IMR-90 (cell line): ENCODE data around the gene PRKAG1. TPM values are rescaled to one million over a fixed set of nuclear protein-coding genes. Genes with fewer than 3 reads are reported as not detected.
A peak's percentile ranks its signal among the peaks of the same experiment; 100 is the strongest.

ENCODE experiments used
- ATAC-seq: fragments of 200-7000 bp; cut with Tn5 transposase; 2 replicates; pipeline ENCODE4 v1.9.1; 2020; ENCODE audit warnings: low read depth, mild to moderate bottlenecking, moderate library complexity
- BruUV-seq: library from RNA; stranded (reverse); fragments of 400-500 nt; replicated peaks from 2 replicates; lab custom pipeline; 2021; lab: Mats Ljungman, UMichigan
- CTCF ChIA-PET: fragments of 300-600 bp; formaldehyde crosslinking; extraction: SDS; loops from one replicate; lab custom pipeline; 2021; ENCODE audit warnings: antibody characterized with exemption; lab: Yijun Ruan, JAX
- POLR2A ChIA-PET: fragments of 300-600 bp; sonication (Branson Sonifier 250); formaldehyde crosslinking; loops from one replicate; lab custom pipeline; 2022; ENCODE audit warnings: antibody characterized with exemption; ENCODE audit not compliant: unreplicated experiment; lab: Charles Lee
- DNase-seq: peaks from one replicate; pipeline ENCODE4 v3.0.0; 2013
- H2AFZ ChIP-seq: replicated peaks from 2 replicates; pipeline ENCODE3; 2013; ENCODE audit warnings: low read length, mild to moderate bottlenecking; ENCODE audit not compliant: poor library complexity
- H2AK5ac ChIP-seq: 2 replicates; pipeline ENCODE4 v1.6.1; 2013; ENCODE audit warnings: low read depth, low read length, inconsistent platforms
- H2AK9ac ChIP-seq: replicated peaks from 2 replicates; pipeline ENCODE3; 2013; ENCODE audit warnings: mild to moderate bottlenecking, low read depth, low read length, moderate library complexity; ENCODE audit not compliant: poor library complexity
- H2BK120ac ChIP-seq: 2 replicates; pipeline ENCODE4 v1.6.1; 2013; ENCODE audit warnings: low read depth, low read length, inconsistent platforms
- H2BK15ac ChIP-seq: 3 replicates; pipeline ENCODE4 v1.6.1; 2013; ENCODE audit warnings: low read depth, low read length, inconsistent platforms
- H2BK20ac ChIP-seq: 2 replicates; pipeline ENCODE4 v1.6.1; 2013; ENCODE audit warnings: low read depth, mild to moderate bottlenecking, inconsistent platforms, low read length, moderate library complexity
- H2BK5ac ChIP-seq: 2 replicates; pipeline ENCODE4 v1.6.1; 2013; ENCODE audit warnings: mild to moderate bottlenecking, low read depth, low read length, inconsistent platforms; ENCODE audit not compliant: poor library complexity, severe bottlenecking
- H3K14ac ChIP-seq: replicated peaks from 2 replicates; pipeline ENCODE4 v1.6.1; 2013; ENCODE audit warnings: low read depth, low read length, inconsistent platforms
- H3K18ac ChIP-seq: 2 replicates; pipeline ENCODE4 v1.6.1; 2013; ENCODE audit warnings: low read depth, low read length, control low read depth
- H3K23ac ChIP-seq: 2 replicates; pipeline ENCODE4 v1.6.1; 2013; ENCODE audit warnings: low read depth, low read length, inconsistent platforms
- H3K27ac ChIP-seq: 2 replicates; pipeline ENCODE4 v1.5.1; 2013; ENCODE audit warnings: mild to moderate bottlenecking, control low read depth, low read length; ENCODE audit not compliant: insufficient read depth
- H3K27me3 ChIP-seq: 2 replicates; pipeline ENCODE4 v1.6.1; 2013; ENCODE audit warnings: low read length; ENCODE audit not compliant: control insufficient read depth, insufficient read depth
- H3K36me3 ChIP-seq: 2 replicates; pipeline ENCODE4 v1.6.1; 2013; ENCODE audit warnings: low read length, mixed read lengths; ENCODE audit not compliant: control insufficient read depth, insufficient read depth
- H3K4ac ChIP-seq: 2 replicates; pipeline ENCODE4 v1.6.1; 2013; ENCODE audit warnings: low read depth, low read length, inconsistent platforms
- H3K4me1 ChIP-seq: 2 replicates; pipeline ENCODE4 v1.6.1; 2013; ENCODE audit warnings: low read length, mixed read lengths; ENCODE audit not compliant: control insufficient read depth, insufficient read depth
- H3K4me2 ChIP-seq: 2 replicates; pipeline ENCODE4 v1.6.1; 2013; ENCODE audit warnings: low read depth, mild to moderate bottlenecking, control low read depth, low read length, moderate library complexity
- H3K4me3 ChIP-seq: 2 replicates; pipeline ENCODE4 v1.5.1; 2013; ENCODE audit warnings: low read depth, mild to moderate bottlenecking, control low read depth, low read length, moderate library complexity; ENCODE audit not compliant: insufficient read depth
- H3K56ac ChIP-seq: 2 replicates; pipeline ENCODE4 v1.6.1; 2013; ENCODE audit warnings: low read length, inconsistent platforms; ENCODE audit not compliant: insufficient read depth; ENCODE audit errors: extremely low read depth
- H3K79me1 ChIP-seq, 2 experiments: 2 replicates each; pipeline ENCODE4 v1.6.1; 2013; ENCODE audit warnings: low read length in 2 of 2, inconsistent platforms in 1 of 2, low read depth in 1 of 2
- H3K9ac ChIP-seq: 2 replicates; pipeline ENCODE4 v1.6.1; 2013; ENCODE audit warnings: low read depth, low read length, control low read depth
- H3K9me1 ChIP-seq: 2 replicates; pipeline ENCODE4 v1.6.1; 2013; ENCODE audit warnings: low read length, inconsistent platforms; ENCODE audit not compliant: insufficient read depth
- H3K9me3 ChIP-seq: 2 replicates; pipeline ENCODE4 v1.6.1; 2013; ENCODE audit warnings: low read length; ENCODE audit not compliant: control insufficient read depth, insufficient read depth
- H4K20me1 ChIP-seq: 2 replicates; pipeline ENCODE4 v1.6.1; 2013; ENCODE audit warnings: low read length, inconsistent platforms; ENCODE audit not compliant: insufficient read depth
- H4K5ac ChIP-seq: 2 replicates; pipeline ENCODE4 v1.6.1; 2013; ENCODE audit warnings: mild to moderate bottlenecking, low read depth, low read length, control low read depth
- H4K8ac ChIP-seq, 2 experiments: 2 replicates each; pipeline ENCODE4 v1.6.1; 2013; ENCODE audit warnings: low read depth in 2 of 2, low read length in 2 of 2, control low read depth in 1 of 2, inconsistent platforms in 1 of 2
- H4K91ac ChIP-seq: 2 replicates; pipeline ENCODE4 v1.6.1; 2013; ENCODE audit warnings: low read depth, low read length, inconsistent platforms; ENCODE audit not compliant: insufficient read depth
- BHLHE40 ChIP-seq: fragments of 150-350 bp; IDR thresholded peaks from 2 replicates; pipeline ENCODE4 v1.6.1; 2016; ENCODE audit warnings: mild to moderate bottlenecking, low read depth, low read length
- CEBPB ChIP-seq: IDR thresholded peaks from 2 replicates; pipeline ENCODE4 v1.6.1; 2012; ENCODE audit warnings: low read depth, low read length, improper control_type of control experiment
- CHD1 ChIP-seq: IDR thresholded peaks from 2 replicates; pipeline ENCODE4 v1.6.1; 2012; ENCODE audit warnings: low read depth, low read length, improper control_type of control experiment
- FOS ChIP-seq: fragments of 150-350 bp; IDR thresholded peaks from 2 replicates; pipeline ENCODE4 v1.6.1; 2016; ENCODE audit warnings: low read depth, low read length
- MAFK ChIP-seq: IDR thresholded peaks from 2 replicates; pipeline ENCODE4 v1.6.1; 2012; ENCODE audit warnings: low read depth, low read length, improper control_type of control experiment
- MAZ ChIP-seq: IDR thresholded peaks from 2 replicates; pipeline ENCODE4 v1.6.1; 2012; ENCODE audit warnings: low read depth, mild to moderate bottlenecking, low read length, improper control_type of control experiment, moderate library complexity, borderline replicate concordance
- MXI1 ChIP-seq: IDR thresholded peaks from 2 replicates; pipeline ENCODE4 v1.6.1; 2012; ENCODE audit warnings: low read depth, mild to moderate bottlenecking, low read length, moderate library complexity, borderline replicate concordance
- NFE2L2 ChIP-seq: fragments of 150-350 bp; IDR thresholded peaks from 2 replicates; pipeline ENCODE4 v1.6.1; 2016; ENCODE audit warnings: low read depth, mild to moderate bottlenecking, low read length
- POLR2A ChIP-seq: IDR thresholded peaks from 2 replicates; pipeline ENCODE4 v1.6.1; 2012; ENCODE audit warnings: mild to moderate bottlenecking, low read depth, low read length
- RAD21 ChIP-seq: IDR thresholded peaks from 2 replicates; pipeline ENCODE4 v1.6.1; 2012; ENCODE audit warnings: low read length, improper control_type of control experiment
- RCOR1 ChIP-seq: IDR thresholded peaks from 2 replicates; pipeline ENCODE4 v1.6.1; 2012; ENCODE audit warnings: mild to moderate bottlenecking, low read length, improper control_type of control experiment; ENCODE audit not compliant: insufficient replicate concordance
- RFX5 ChIP-seq: IDR thresholded peaks from 2 replicates; pipeline ENCODE4 v1.8.0; 2012; ENCODE audit warnings: low read depth, mild to moderate bottlenecking, low read length, moderate library complexity
- SMC3 ChIP-seq: fragments of 150-350 bp; IDR thresholded peaks from 2 replicates; pipeline ENCODE4 v1.6.1; 2016; ENCODE audit warnings: low read depth, mild to moderate bottlenecking, antibody characterized with exemption, low read length, moderate library complexity
- WGBS, 2 experiments: methylation state at CpG; one replicate each; pipeline versions ENCODE4 v1.1.5 to v1.1.7; 2013; ENCODE audit warnings: missing lambda C conversion rate in 2 of 2; ENCODE audit not compliant: insufficient read length in 1 of 2; ENCODE audit errors: extremely low coverage in 2 of 2; 5-methylcytosine and 5-hydroxymethylcytosine counted together
- dilution Hi-C: fragments of 300-500 bp; cut with HindIII; formaldehyde crosslinking; loops from one replicate; pipeline ENCODE4 v1.14.3; 2018; ENCODE audit warnings: low sequenced_read_pairs; ENCODE audit not compliant: unreplicated experiment
- in situ Hi-C: fragments of 300-500 bp; cut with MboI; formaldehyde crosslinking; loops from 3 replicates; pipeline ENCODE4 v1.14.3; 2019; ENCODE audit warnings: low sequenced_read_pairs, inconsistent platforms, mixed read lengths
- intact Hi-C: fragments of 100-400 bp; cut with micrococcal nuclease; formaldehyde crosslinking; loops from 2 replicates; pipeline ENCODE4 v1.10.0; 2022
- polyA plus RNA-seq, 3 experiments: library from polyadenylated mRNA; depleted of rRNA; stranded (reverse); fragments of >200 nt; gene quantifications; 2 replicates each; pipeline ENCODE4 v1.2.3, GENCODE V29; 2012; ENCODE audit warnings: low replicate concordance in 1 of 3
- total RNA-seq: library from RNA; depleted of rRNA; stranded (reverse); fragments of >200 nt; gene quantifications from 2 replicates; pipeline ENCODE4 v1.2.3, GENCODE V29; 2012
- TF ChIP-seq, protein P1 (sequence below): conservative IDR thresholded peaks from 2 replicates; pipeline ENCODE4 v1.5.1; 2012; ENCODE audit warnings: mild to moderate bottlenecking, low read depth, low read length, improper control_type of control experiment
- TF ChIP-seq, protein P2 (sequence below): fragments of 150-350 bp; IDR thresholded peaks from 2 replicates; pipeline ENCODE4 v1.6.1; 2016; ENCODE audit warnings: low read depth, mild to moderate bottlenecking, low read length, moderate library complexity, borderline replicate concordance
- TF ChIP-seq, protein P3 (sequence below): fragments of 150-350 bp; IDR thresholded peaks from 2 replicates; pipeline ENCODE4 v1.6.1; 2017; ENCODE audit warnings: mild to moderate bottlenecking, antibody characterized with exemption, low read length, low read depth

The PRKAG1 gene
- total and polyA plus RNA-seq, 2 of the 4 experiments (the other 2 are of a cell fraction) = 81.1 to 106 TPM

DNA sequence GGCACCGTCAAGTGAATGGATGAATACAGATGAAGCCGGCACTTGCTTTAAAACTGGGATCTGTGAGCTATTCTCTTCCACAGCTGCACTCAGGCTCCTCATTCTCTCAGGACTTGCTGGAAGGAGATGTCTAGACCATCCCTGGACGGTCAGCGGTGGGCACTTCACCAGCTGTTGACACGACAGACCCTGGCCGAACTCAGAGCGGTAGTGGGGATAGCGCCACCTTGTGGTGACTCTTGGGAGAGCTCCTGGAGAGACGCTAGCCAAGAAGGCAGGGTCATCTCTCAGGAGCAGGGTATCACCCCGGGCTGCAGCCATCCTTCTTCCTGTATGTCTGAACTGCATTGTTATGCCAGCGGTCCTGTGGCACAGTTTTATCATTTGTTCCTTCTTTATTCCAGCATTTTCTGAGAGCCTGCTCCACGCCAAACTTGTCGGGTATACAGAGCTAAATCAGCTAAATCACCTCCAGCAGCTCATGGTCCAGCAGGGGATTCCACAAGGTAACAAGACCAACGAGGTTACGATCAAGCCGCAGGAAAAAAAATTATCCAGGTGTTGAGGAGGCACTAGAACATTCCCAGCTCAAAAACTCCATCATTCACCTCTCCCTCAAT, 30.4 kb downstream of the PRKAG1 start:
- ATAC-seq (peak; percentile 79), DNase-seq (peak; percentile 37)
- no peaks in the 10 kb centered on the region; the same call in 1 of the 2 replicates for H3K9me1 ChIP-seq
- H3K23ac ChIP-seq = no peak overlapping the region
- no peak for TF ChIP-seq MAZ
- TF ChIP-seq RFX5 = no peak
- TF ChIP-seq, protein P1, sequence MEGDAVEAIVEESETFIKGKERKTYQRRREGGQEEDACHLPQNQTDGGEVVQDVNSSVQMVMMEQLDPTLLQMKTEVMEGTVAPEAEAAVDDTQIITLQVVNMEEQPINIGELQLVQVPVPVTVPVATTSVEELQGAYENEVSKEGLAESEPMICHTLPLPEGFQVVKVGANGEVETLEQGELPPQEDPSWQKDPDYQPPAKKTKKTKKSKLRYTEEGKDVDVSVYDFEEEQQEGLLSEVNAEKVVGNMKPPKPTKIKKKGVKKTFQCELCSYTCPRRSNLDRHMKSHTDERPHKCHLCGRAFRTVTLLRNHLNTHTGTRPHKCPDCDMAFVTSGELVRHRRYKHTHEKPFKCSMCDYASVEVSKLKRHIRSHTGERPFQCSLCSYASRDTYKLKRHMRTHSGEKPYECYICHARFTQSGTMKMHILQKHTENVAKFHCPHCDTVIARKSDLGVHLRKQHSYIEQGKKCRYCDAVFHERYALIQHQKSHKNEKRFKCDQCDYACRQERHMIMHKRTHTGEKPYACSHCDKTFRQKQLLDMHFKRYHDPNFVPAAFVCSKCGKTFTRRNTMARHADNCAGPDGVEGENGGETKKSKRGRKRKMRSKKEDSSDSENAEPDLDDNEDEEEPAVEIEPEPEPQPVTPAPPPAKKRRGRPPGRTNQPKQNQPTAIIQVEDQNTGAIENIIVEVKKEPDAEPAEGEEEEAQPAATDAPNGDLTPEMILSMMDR = peak; percentile 70
- no peak for TF ChIP-seq NFE2L2
- TF ChIP-seq, protein P2, sequence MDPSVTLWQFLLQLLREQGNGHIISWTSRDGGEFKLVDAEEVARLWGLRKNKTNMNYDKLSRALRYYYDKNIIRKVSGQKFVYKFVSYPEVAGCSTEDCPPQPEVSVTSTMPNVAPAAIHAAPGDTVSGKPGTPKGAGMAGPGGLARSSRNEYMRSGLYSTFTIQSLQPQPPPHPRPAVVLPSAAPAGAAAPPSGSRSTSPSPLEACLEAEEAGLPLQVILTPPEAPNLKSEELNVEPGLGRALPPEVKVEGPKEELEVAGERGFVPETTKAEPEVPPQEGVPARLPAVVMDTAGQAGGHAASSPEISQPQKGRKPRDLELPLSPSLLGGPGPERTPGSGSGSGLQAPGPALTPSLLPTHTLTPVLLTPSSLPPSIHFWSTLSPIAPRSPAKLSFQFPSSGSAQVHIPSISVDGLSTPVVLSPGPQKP = no peak
- no peak for TF ChIP-seq CHD1
- peak; percentile 53 for TF ChIP-seq RAD21
- no peak for TF ChIP-seq MAFK
- no peak for TF ChIP-seq FOS
- TF ChIP-seq, protein P3, sequence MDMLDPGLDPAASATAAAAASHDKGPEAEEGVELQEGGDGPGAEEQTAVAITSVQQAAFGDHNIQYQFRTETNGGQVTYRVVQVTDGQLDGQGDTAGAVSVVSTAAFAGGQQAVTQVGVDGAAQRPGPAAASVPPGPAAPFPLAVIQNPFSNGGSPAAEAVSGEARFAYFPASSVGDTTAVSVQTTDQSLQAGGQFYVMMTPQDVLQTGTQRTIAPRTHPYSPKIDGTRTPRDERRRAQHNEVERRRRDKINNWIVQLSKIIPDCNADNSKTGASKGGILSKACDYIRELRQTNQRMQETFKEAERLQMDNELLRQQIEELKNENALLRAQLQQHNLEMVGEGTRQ = no peak
- peak; percentile 55 for TF ChIP-seq SMC3
- no peak for TF ChIP-seq MXI1
- no peak for TF ChIP-seq CEBPB
- no peak for TF ChIP-seq POLR2A
- TF ChIP-seq BHLHE40 = no peak
- TF ChIP-seq RCOR1 = no peak
- no peak overlapping the region for H2BK120ac ChIP-seq
- no peak overlapping the region for H3K9ac ChIP-seq
- no peak overlapping the region for H3K56ac ChIP-seq
- no peak overlapping the region for H4K8ac ChIP-seq
- no peak overlapping the region for H3K27ac ChIP-seq
- H3K4me3 ChIP-seq = no peak overlapping the region
- no peaks in the 10 kb centered on the region for H3K4me1 ChIP-seq
- in situ Hi-C loops = no loop called here
- ChIA-PET CTCF (interaction anchor here (0.5 to 2.4 kb wide), 12 partner anchors 8 to 657 kb away, joined by 3 to 17 read pairs (median 6); partner anchors contain the start of genes DDX23 and WNT1), POLR2A (no interaction called here)
- H3K79me1 ChIP-seq = no peaks in the 10 kb centered on the region
- peak overlapping the region; percentile 74 for H2AK9ac ChIP-seq
- H3K18ac ChIP-seq = no peak overlapping the region
- H3K9me3 ChIP-seq = no peaks in the 10 kb centered on the region
- H4K91ac ChIP-seq = no peak overlapping the region
- H3K36me3 ChIP-seq = no peaks in the 10 kb centered on the region
- H3K14ac ChIP-seq = no peak overlapping the region
- no peak overlapping the region for H2BK20ac ChIP-seq
- no peak overlapping the region for H2BK15ac ChIP-seq
- 27% methylated on average over 6 of the region's 16 CpGs; no CpG with 5 or more reads in 1 of the 2 experiments for WGBS, 2 experiments
- no peak overlapping the region for H4K5ac ChIP-seq
- no TSS peak for BruUV-seq
- H3K4ac ChIP-seq = no peak overlapping the region
- H3K27me3 ChIP-seq = peaks cover 77% of the 10 kb centered on the region
- H2AFZ ChIP-seq = peak overlapping the region; percentile 24
- dilution Hi-C loops = no loop called here
- no peak overlapping the region for H2BK5ac ChIP-seq
- H3K4me2 ChIP-seq = no peak overlapping the region
- no peaks in the 10 kb centered on the region for H4K20me1 ChIP-seq
- intact Hi-C loops = no loop called here
- H2AK5ac ChIP-seq = no peak overlapping the region
